GM23338 (cell line): Measurements from ENCODE around the gene SNAP47. TPM values are rescaled to one million over a fixed set of nuclear protein-coding genes. Genes with fewer than 3 reads are reported as not detected.

Experiments used
- ATAC-seq: fragments of 200-7000 bp; cut with Tn5 transposase; 3 replicates; pipeline ENCODE4 v1.9.1; 2020
- DNase-seq: peaks from one replicate; pipeline ENCODE4 v3.0.0-alpha.2; 2015; ENCODE audit warnings: low spot score
- H2AFZ ChIP-seq: fragments of 200-600 bp; sonication (generic); 2 replicates; pipeline ENCODE4 v1.8.0; 2016; ENCODE audit warnings: antibody characterized with exemption, mild to moderate bottlenecking, moderate library complexity
- H3F3A ChIP-seq: fragments of 200-600 bp; sonication (generic); replicated peaks from 2 replicates; pipeline ENCODE4 v1.8.0; 2017; ENCODE audit warnings: antibody characterized with exemption, mixed run types, low read depth
- H3K27ac ChIP-seq: fragments of 200-600 bp; sonication (generic); 2 replicates; pipeline ENCODE4 v1.6.1; 2016; ENCODE audit warnings: low read depth
- H3K27me3 ChIP-seq: fragments of 200-600 bp; sonication (generic); 2 replicates; pipeline ENCODE4 v1.8.0; 2016; ENCODE audit warnings: mild to moderate bottlenecking, mixed run types, moderate library complexity; ENCODE audit not compliant: insufficient read depth
- H3K36me3 ChIP-seq: fragments of 200-600 bp; sonication (generic); 2 replicates; pipeline ENCODE4 v1.8.0; 2016; ENCODE audit warnings: mild to moderate bottlenecking; ENCODE audit not compliant: insufficient read depth
- H3K4me1 ChIP-seq: fragments of 200-600 bp; sonication (generic); 2 replicates; pipeline ENCODE4 v1.8.0; 2016; ENCODE audit warnings: mild to moderate bottlenecking, moderate library complexity; ENCODE audit not compliant: insufficient read depth
- H3K4me2 ChIP-seq: fragments of 200-600 bp; sonication (generic); 2 replicates; pipeline ENCODE4 v1.7.1; 2017; ENCODE audit warnings: mixed run types
- H3K4me3 ChIP-seq: fragments of 200-600 bp; sonication (generic); 2 replicates; pipeline ENCODE4 v1.6.1; 2016; ENCODE audit warnings: mixed run types
- H3K79me2 ChIP-seq: fragments of 200-600 bp; sonication (generic); replicated peaks from 2 replicates; pipeline ENCODE4 v1.8.0; 2017; ENCODE audit warnings: mild to moderate bottlenecking; ENCODE audit not compliant: insufficient read depth
- H3K9me2 ChIP-seq: fragments of 200-600 bp; sonication (generic); 2 replicates; pipeline ENCODE4 v1.8.0; 2017; ENCODE audit not compliant: insufficient read depth
- H4K20me1 ChIP-seq: fragments of 200-600 bp; sonication (generic); replicated peaks from 2 replicates; pipeline ENCODE4 v1.8.0; 2017; ENCODE audit warnings: mild to moderate bottlenecking; ENCODE audit not compliant: insufficient read depth
- H3K27ac Mint-ChIP-seq: 2 replicates; pipeline ENCODE4 v1.8.0; 2020; ENCODE audit warnings: inconsistent platforms, mild to moderate bottlenecking, moderate library complexity, mixed read lengths
- H3K27me3 Mint-ChIP-seq: 3 replicates; pipeline ENCODE4 v1.8.0; 2022; ENCODE audit warnings: low read depth, mild to moderate bottlenecking, moderate library complexity, mixed read lengths, inconsistent platforms; ENCODE audit not compliant: insufficient read depth, poor library complexity
- H3K36me3 Mint-ChIP-seq: 3 replicates; pipeline ENCODE4 v1.8.0; 2021; ENCODE audit warnings: low read depth, mild to moderate bottlenecking, inconsistent platforms, moderate library complexity, mixed read lengths
- H3K4me1 Mint-ChIP-seq: 3 replicates; pipeline ENCODE4 v1.8.0; 2020; ENCODE audit warnings: mild to moderate bottlenecking, inconsistent platforms, mixed read lengths
- H3K4me3 Mint-ChIP-seq: 3 replicates; pipeline ENCODE4 v1.8.0; 2021; ENCODE audit warnings: moderate library complexity, mild to moderate bottlenecking, inconsistent platforms, mixed read lengths
- H3K9me3 Mint-ChIP-seq: 3 replicates; pipeline ENCODE4 v1.8.0; 2020; ENCODE audit warnings: moderate library complexity, mild to moderate bottlenecking, inconsistent platforms, mixed read lengths
- CREB1 ChIP-seq: fragments of 250-450 bp; sonication (Bioruptor Pico); IDR thresholded peaks from 2 replicates; pipeline ENCODE4 v1.5.0; 2020; ENCODE audit warnings: low read depth, mild to moderate bottlenecking, moderate library complexity
- CTCF ChIP-seq, 2 experiments: fragments of 200-600 bp in 1 of 2; sonication (generic) in 1 of 2; conservative IDR thresholded peaks; 2 replicates each; pipeline versions ENCODE4 v1.5.1 to v1.6.1; 2016 to 2017; ENCODE audit warnings: antibody characterized with exemption in 2 of 2, low read depth in 2 of 2, mild to moderate bottlenecking in 2 of 2, moderate library complexity in 1 of 2
- ETS1 ChIP-seq: IDR thresholded peaks from 2 replicates; pipeline ENCODE4 v1.6.1; 2016; ENCODE audit warnings: antibody characterized with exemption
- EZH2 ChIP-seq: fragments of 200-600 bp; sonication (generic); IDR thresholded peaks from one replicate; pipeline ENCODE4 v1.8.0; 2017; ENCODE audit warnings: antibody characterized with exemption, mild to moderate bottlenecking, low read depth; ENCODE audit not compliant: unreplicated experiment
- JUNB ChIP-seq: IDR thresholded peaks from one replicate; pipeline ENCODE4 v1.6.1; 2016; ENCODE audit warnings: antibody characterized with exemption; ENCODE audit not compliant: unreplicated experiment
- NANOG ChIP-seq: IDR thresholded peaks from 2 replicates; pipeline ENCODE4 v1.6.1; 2016; ENCODE audit warnings: antibody characterized with exemption, borderline replicate concordance
- POLR2AphosphoS5 ChIP-seq: IDR thresholded peaks from 2 replicates; pipeline ENCODE4 v1.6.1; 2016; ENCODE audit warnings: antibody characterized with exemption, low read depth
- REST ChIP-seq: IDR thresholded peaks from one replicate; pipeline ENCODE4 v1.6.1; 2018; ENCODE audit warnings: antibody characterized with exemption; ENCODE audit not compliant: unreplicated experiment
- STAT1 ChIP-seq: IDR thresholded peaks from one replicate; pipeline ENCODE4 v1.6.1; 2016; ENCODE audit warnings: antibody characterized with exemption; ENCODE audit not compliant: unreplicated experiment
- ZNF114 ChIP-seq: fragments of 250-450 bp; sonication (Bioruptor Pico); IDR thresholded peaks from 2 replicates; pipeline ENCODE4 v1.5.0; 2020; ENCODE audit warnings: mild to moderate bottlenecking, moderate library complexity
- ZNF331 ChIP-seq: fragments of 250-450 bp; sonication (Bioruptor Pico); IDR thresholded peaks from 2 replicates; pipeline ENCODE4 v1.5.0; 2020; ENCODE audit warnings: low read depth, mild to moderate bottlenecking, moderate library complexity
- polyA plus RNA-seq: library from polyadenylated mRNA; unstranded; fragments of >200 nt; fragmentation: Nextera tagmentation; extraction: Ambion mirVana; gene quantifications from 2 replicates; pipeline ENCODE4 v1.2.1, GENCODE V29; 2016
- total RNA-seq: library from RNA; depleted of rRNA; stranded (reverse); fragments of >200 nt; shearing (Covaris generic); gene quantifications from 2 replicates; pipeline ENCODE4 v1.2.3, GENCODE V29; 2014

Gene SNAP47
- total and polyA plus RNA-seq, 2 experiments from 2014 or later = 19.5 to 51.8 TPM

GRCh38 chr1:227733751-227734545 is 1.3 kb upstream of the SNAP47 start (continued):
- TF ChIP-seq CTCF (conservative IDR thresholded peaks at IDR 0.05; ENCODE audit: low read depth in 2 of 2) (no peak), ZNF114 (CRISPR knock-in tag) (no peak), CREB1 (CRISPR knock-in tag) (no peak), STAT1 (no peak), NANOG (no peak)

- peaks cover 54% of the 10 kb centered on the region for H3K79me2 ChIP-seq
- DNase-seq (peak; percentile 20), ATAC-seq (peak; percentile 2)
- H2AFZ ChIP-seq = no peak overlapping the region; the same call in 1 of the 2 replicates
- H3K36me3 ChIP-seq = no peaks in the 10 kb centered on the region
- peak overlapping the region; percentile 88 for H3K27ac Mint-ChIP-seq
- no peak overlapping the region for H3K27ac ChIP-seq
- H3K9me2 ChIP-seq = no peaks in the 10 kb centered on the region
- peaks cover 3% of the 10 kb centered on the region; the same call in 1 of the 2 replicates for H4K20me1 ChIP-seq
- peak overlapping the region; percentile 95 for H3K4me3 Mint-ChIP-seq
- peaks cover 16% of the 10 kb centered on the region for H3K4me1 Mint-ChIP-seq
- H3K4me2 ChIP-seq = peak overlapping the region; percentile 96
- H3F3A ChIP-seq = 0 out of 2 replicates have a peak, but pooled peaks cover 7% of the 10 kb centered on the region
- peaks cover 10% of the 10 kb centered on the region; the same call in 1 of the 2 replicates for H3K4me1 ChIP-seq
- H3K36me3 Mint-ChIP-seq = peaks cover 21% of the 10 kb centered on the region
- peak overlapping the region; percentile 92 for H3K4me3 ChIP-seq
- H3K27me3 ChIP-seq = no peaks in the 10 kb centered on the region
- H3K27me3 Mint-ChIP-seq = peaks cover 12% of the 10 kb centered on the region
- no peaks in the 10 kb centered on the region; the same call in 2 of the 3 replicates for H3K9me3 Mint-ChIP-seq
- no peak for TF ChIP-seq POLR2AphosphoS5
- TF ChIP-seq ZNF331 = no peak
- TF ChIP-seq CREB1 (CRISPR knock-in tag) = no peak
- TF ChIP-seq JUNB = no peak
- no peak for TF ChIP-seq ETS1
- no peak for TF ChIP-seq CTCF (conservative IDR thresholded peaks at IDR 0.05; ENCODE audit: low read depth in 2 of 2)
- TF ChIP-seq REST = no peak
- TF ChIP-seq STAT1 = no peak
- TF ChIP-seq ZNF114 (CRISPR knock-in tag) = no peak
- TF ChIP-seq NANOG = no peak
- no peak for TF ChIP-seq EZH2
Measured at GRCh38 chr1:227734546-227734855, 734 bp upstream of the SNAP47 start.
